ENCODE results near the gene KIRREL3. TPM values are rescaled to one million over a fixed set of nuclear protein-coding genes. Genes with fewer than 3 reads are reported as not detected.

The KIRREL3 gene
- total and polyA plus RNA-seq, 4 donors, result 0.02 to 0.71 (median 0.15) TPM; not detected in 1

DNA sequence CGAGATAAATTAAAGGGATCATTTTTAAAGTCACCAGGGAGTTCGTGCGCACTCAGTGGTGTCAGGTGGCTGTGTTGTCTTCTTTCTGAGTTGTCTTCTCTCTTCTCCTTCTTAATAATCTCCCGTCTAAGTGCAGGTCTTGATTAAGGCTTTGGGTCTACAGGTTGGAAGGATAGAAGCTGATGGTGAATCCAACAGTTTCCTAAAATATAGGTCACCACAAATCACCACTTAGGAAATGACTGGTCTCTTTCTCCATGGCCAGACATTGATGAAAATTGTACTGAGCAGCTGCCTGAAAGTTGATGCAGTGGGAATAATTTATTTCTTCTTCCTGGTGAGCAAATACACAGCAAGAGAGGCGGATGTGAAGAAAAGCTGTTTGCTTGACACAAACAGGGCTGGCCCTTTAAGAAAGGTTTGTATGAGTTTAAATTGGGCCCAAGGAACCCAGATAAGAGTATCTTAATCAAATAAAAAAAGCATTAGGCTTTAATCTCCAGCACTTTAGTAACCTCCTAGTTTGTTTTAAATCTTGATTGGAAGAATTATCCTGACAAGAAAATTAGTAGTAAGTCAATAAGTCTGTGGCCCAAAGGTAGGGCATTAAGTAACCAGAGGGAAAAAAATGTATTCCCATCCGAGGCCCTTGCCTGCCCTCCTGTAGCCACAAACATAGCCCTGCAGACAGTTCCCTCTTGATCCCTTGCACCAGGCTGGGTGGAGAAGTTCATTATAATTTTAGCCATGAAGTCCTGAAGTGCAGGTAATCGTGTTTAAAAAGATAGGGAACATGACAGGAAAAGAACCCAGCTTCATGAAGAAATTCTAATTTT is 245.8 kb downstream of the KIRREL3 start:
- peak in 1 of 3 donors; percentile 22 for DNase-seq
- TF ChIP-seq, protein P1, sequence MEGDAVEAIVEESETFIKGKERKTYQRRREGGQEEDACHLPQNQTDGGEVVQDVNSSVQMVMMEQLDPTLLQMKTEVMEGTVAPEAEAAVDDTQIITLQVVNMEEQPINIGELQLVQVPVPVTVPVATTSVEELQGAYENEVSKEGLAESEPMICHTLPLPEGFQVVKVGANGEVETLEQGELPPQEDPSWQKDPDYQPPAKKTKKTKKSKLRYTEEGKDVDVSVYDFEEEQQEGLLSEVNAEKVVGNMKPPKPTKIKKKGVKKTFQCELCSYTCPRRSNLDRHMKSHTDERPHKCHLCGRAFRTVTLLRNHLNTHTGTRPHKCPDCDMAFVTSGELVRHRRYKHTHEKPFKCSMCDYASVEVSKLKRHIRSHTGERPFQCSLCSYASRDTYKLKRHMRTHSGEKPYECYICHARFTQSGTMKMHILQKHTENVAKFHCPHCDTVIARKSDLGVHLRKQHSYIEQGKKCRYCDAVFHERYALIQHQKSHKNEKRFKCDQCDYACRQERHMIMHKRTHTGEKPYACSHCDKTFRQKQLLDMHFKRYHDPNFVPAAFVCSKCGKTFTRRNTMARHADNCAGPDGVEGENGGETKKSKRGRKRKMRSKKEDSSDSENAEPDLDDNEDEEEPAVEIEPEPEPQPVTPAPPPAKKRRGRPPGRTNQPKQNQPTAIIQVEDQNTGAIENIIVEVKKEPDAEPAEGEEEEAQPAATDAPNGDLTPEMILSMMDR (IDR thresholded peaks at IDR 0.05; ENCODE audit: control extremely low read depth, extremely low read depth), result no peak
- Histone ChIP-seq H3K9ac (ENCODE audit: insufficient read depth in 1 of 2, low read length in 2 of 2) (no peak overlapping the region), H3K27ac (ENCODE audit: low read depth in 1 of 2, low read length in 1 of 2) (no peak overlapping the region), H3K4me3 (no peak overlapping the region), H3K4me1 (ENCODE audit: control insufficient read depth in 5 of 5, insufficient read depth in 5 of 5, low read length in 5 of 5) (peaks cover 0 to 5% (median 0%) of the 10 kb centered on the region in 5 donors), H3K27me3 (ENCODE audit: control insufficient read depth in 3 of 3, insufficient read depth in 3 of 3, low read length in 2 of 3) (no peaks in the 10 kb centered on the region), H3K9me3 (ENCODE audit: control insufficient read depth in 4 of 4, insufficient read depth in 3 of 4, low read length in 3 of 4) (no peaks in the 10 kb centered on the region), H3K36me3 (ENCODE audit: control insufficient read depth in 4 of 4, insufficient read depth in 4 of 4, low read length in 4 of 4) (no peaks in the 10 kb centered on the region)
- 79 to 80% methylated on average over 7 of the region's 7 CpGs for WGBS, 2 donors
- ATAC-seq (ENCODE audit: insufficient read depth, low FRiP score), result no peak

DNA sequence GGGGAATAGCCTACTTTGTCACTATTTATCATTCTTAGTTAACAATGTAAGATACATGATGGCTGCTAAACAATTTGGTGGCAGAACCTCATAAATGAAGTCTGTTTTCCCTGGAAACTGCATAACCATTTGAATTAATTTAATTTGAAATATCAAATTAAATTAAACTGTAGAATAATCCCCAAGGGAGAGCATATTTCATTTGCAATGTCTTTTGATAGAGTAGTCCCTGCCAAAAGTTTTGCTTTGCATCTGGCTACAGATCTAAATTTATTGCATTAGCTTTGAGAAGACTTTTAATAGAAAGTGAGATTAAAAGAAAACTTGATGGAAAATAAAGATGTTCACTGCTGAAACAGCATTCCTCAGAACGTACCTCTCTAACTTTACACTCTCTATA is 246.6 kb downstream of the KIRREL3 start:
- H3K36me3 ChIP-seq (ENCODE audit: control insufficient read depth in 4 of 4, insufficient read depth in 4 of 4, low read length in 4 of 4), result no peaks in the 10 kb centered on the region
- no peak overlapping the region for H3K4me3 ChIP-seq
- ATAC-seq (ENCODE audit: insufficient read depth, low FRiP score), result no peak
- no peak for DNase-seq
- 78 to 79% methylated on average over 1 of the region's 1 CpG for WGBS, 2 donors
- H3K4me1 ChIP-seq (ENCODE audit: control insufficient read depth in 5 of 5, insufficient read depth in 5 of 5, low read length in 5 of 5), result peaks cover 0 to 5% (median 0%) of the 10 kb centered on the region in 5 donors
- no peak overlapping the region for H3K27ac ChIP-seq (ENCODE audit: low read depth in 1 of 2, low read length in 1 of 2)
- H3K9me3 ChIP-seq (ENCODE audit: control insufficient read depth in 4 of 4, insufficient read depth in 3 of 4, low read length in 3 of 4), result no peaks in the 10 kb centered on the region
- TF ChIP-seq, protein P1 (IDR thresholded peaks at IDR 0.05; ENCODE audit: control extremely low read depth, extremely low read depth), result no peak
- no peak overlapping the region for H3K9ac ChIP-seq (ENCODE audit: insufficient read depth in 1 of 2, low read length in 2 of 2)
- H3K27me3 ChIP-seq (ENCODE audit: control insufficient read depth in 3 of 3, insufficient read depth in 3 of 3, low read length in 2 of 3), result no peaks in the 10 kb centered on the region

DNA sequence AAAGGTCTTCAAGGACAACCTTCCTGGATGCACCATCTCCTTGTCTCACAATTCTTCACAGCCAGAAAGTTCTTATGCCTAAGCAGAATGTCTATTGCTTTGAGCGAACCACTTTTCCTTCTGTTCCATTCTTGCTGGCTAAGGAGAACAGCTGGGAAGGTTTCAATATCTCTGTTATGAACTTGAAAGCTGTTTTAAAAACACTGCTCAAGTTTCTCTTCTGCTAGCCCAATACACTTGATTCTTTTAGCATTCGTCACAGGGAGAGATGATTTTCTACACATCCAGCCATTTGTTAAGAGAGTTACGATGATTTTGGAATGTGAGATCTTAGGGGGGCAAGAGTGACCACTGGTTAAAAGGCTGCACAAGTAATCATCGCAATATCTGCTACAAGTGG is 249.3 kb downstream of the KIRREL3 start:
- Histone ChIP-seq H3K4me3 (no peak overlapping the region), H3K9me3 (ENCODE audit: control insufficient read depth in 4 of 4, insufficient read depth in 3 of 4, low read length in 3 of 4) (no peaks in the 10 kb centered on the region), H3K27ac (ENCODE audit: low read depth in 1 of 2, low read length in 1 of 2) (no peak overlapping the region), H3K9ac (ENCODE audit: insufficient read depth in 1 of 2, low read length in 2 of 2) (no peak overlapping the region), H3K27me3 (ENCODE audit: control insufficient read depth in 3 of 3, insufficient read depth in 3 of 3, low read length in 2 of 3) (no peaks in the 10 kb centered on the region), H3K36me3 (ENCODE audit: control insufficient read depth in 4 of 4, insufficient read depth in 4 of 4, low read length in 4 of 4) (no peaks in the 10 kb centered on the region), H3K4me1 (ENCODE audit: control insufficient read depth in 5 of 5, insufficient read depth in 5 of 5, low read length in 5 of 5) (peaks cover 0 to 10% (median 0%) of the 10 kb centered on the region in 5 donors)
- no peak for DNase-seq
- 88% methylated on average over 4 of the region's 4 CpGs for WGBS, 2 donors
- ATAC-seq (ENCODE audit: insufficient read depth, low FRiP score), result no peak
- TF ChIP-seq, protein P1 (IDR thresholded peaks at IDR 0.05; ENCODE audit: control extremely low read depth, extremely low read depth), result no peak
